Measurements from ENCODE around the gene PCDHB11. TPM values are rescaled to one million over a fixed set of nuclear protein-coding genes. Genes with fewer than 3 reads are reported as not detected.
"Not testable (repeated sequence)": the region's sequence is repeated elsewhere in the genome, so short reads cannot be mapped to it uniquely, and the experiment has no call there.

PCDHB11 gene
- polyA plus RNA-seq (2014; cell fraction: cytosol; rRNA removed): 13.5 and 14.9 TPM in 2 replicates
- polyA plus RNA-seq (2014; cell fraction: nucleus; rRNA removed): 3.7 and 5.9 TPM in 2 replicates

GRCh38 chr5:141199359-141200235 lies at the start of gene PCDHB11:
Gene PCDHB11 (plus strand): TSS chr5:141199627. CDS start chr5:141199775, 148 bp downstream.
- DNase-seq (ENCODE audit: low spot score): peak; percentile 78

GRCh38 chr5:141149812-141150211 lies 49.6 kb upstream of the PCDHB11 start, which contains the start of gene PCDHB6:
Gene PCDHB6 (plus strand): TSS chr5:141150057. CDS start chr5:141150258, 201 bp downstream.
- peak; percentile 53 for DNase-seq (ENCODE audit: low spot score)

DNA sequence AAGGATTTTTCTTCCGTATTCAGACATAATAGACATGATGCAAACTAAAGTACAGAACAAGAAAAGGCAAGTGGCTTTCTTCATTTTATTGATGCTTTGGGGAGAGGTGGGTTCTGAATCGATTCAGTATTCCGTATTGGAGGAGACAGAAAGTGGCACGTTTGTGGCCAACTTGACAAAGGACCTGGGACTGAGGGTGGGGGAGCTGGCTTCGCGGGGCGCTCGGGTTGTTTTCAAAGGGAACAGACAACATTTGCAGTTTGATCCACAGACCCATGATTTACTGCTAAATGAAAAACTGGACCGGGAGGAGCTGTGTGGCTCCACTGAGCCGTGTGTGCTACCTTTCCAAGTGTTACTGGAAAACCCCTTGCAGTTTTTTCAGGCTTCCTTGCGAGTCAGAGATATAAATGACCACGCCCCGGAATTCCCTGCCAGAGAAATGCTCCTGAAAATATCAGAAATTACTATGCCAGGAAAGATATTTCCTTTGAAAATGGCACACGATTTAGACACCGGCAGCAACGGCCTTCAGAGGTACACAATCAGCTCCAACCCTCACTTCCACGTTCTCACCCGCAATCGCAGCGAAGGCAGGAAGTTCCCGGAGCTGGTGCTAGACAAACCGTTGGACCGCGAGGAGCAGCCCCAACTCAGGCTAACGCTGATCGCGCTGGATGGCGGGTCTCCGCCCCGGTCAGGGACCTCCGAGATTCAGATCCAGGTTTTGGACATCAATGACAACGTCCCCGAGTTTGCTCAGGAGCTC lies 49.0 kb upstream of the PCDHB11 start:
- DNase-seq (ENCODE audit: low spot score): no peak

DNA sequence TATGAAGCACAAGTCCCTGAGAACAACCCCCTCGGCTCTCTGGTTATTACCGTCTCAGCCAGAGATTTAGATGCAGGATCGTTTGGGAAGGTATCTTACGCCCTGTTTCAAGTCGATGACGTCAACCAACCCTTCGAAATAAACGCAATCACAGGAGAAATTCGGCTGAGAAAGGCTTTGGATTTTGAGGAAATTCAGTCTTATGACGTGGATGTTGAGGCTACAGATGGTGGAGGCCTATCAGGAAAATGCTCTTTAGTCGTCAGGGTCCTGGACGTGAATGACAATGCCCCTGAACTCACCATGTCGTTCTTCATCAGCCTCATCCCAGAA lies 48.5 kb upstream of the PCDHB11 start:
- no peak for DNase-seq (ENCODE audit: low spot score)

- not testable (repeated sequence) for DNase-seq (ENCODE audit: low spot score)
Measured at GRCh38 chr5:141151632-141152031, 47.8 kb upstream of the PCDHB11 start.

DNA sequence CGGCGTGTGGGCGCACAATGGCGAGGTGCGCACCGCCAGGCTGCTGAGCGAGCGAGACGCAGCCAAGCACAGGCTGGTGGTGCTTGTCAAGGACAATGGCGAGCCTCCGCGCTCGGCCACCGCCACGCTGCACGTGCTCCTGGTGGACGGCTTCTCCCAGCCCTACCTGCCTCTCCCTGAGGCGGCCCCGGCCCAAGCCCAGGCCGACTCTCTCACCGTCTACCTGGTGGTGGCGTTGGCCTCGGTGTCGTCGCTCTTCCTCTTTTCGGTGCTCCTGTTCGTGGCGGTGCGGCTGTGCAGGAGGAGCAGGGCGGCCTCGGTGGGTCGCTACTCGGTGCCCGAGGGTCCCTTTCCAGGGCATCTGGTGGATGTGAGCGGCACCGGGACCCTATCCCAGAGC lies 47.3 kb upstream of the PCDHB11 start:
- DNase-seq (ENCODE audit: low spot score): not testable (repeated sequence)

GRCh38 chr5:141155540-141156374 lies 43.7 kb upstream of the PCDHB11 start:
- DNase-seq (ENCODE audit: low spot score): no peak

DNA sequence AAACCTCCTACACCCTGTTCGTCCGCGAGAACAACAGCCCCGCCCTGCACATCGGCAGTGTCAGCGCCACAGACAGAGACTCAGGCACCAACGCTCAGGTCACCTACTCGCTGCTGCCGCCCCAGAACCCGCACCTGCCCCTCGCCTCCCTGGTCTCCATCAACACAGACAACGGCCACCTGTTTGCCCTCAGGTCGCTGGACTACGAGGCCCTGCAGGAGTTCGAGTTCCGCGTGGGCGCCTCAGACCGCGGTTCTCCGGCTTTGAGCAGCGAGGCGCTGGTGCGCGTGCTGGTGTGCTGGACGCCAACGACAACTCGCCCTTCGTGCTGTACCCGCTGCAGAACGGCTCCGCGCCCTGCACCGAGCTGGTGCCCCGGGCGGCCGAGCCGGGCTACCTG lies 42.1 kb upstream of the PCDHB11 start:
- not testable (repeated sequence) for DNase-seq (ENCODE audit: low spot score)

- DNase-seq (ENCODE audit: low spot score): not testable (repeated sequence)
Measured at GRCh38 chr5:141157901-141158300, 41.5 kb upstream of the PCDHB11 start.

DNA sequence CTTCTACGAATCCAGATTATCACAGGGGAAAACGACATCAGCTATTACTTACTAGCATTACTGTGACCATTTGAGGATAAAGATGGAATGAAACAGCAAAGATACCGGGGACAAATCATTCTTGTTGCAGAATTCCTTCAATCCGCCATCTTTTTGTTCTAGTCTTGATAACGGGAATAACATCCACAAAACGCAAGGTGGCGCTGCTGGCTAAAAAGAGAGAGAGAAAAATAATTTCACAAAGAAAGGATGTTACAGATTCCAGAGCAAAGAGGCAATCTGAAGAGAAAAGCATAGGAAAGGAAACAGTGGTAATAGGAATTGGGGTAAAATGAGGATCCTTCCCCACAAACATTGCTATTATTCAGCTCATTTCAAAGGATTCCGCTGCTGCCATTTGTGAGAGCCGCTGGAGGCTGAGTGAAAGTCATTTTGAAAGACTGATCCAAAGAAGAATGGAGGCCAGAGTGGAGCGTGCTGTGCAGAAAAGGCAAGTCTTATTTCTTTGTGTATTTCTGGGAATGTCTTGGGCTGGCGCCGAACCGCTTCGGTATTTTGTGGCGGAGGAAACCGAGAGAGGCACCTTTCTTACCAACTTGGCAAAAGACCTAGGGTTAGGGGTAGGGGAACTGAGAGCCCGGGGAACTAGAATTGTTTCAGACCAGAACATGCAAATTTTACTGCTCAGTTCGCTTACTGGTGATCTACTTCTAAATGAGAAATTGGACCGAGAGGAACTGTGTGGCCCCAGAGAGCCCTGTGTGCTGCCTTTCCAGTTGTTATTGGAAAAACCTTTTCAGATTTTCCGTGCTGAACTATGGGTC lies 26.8 kb upstream of the PCDHB11 start, which contains the start of gene PCDHB7:
Gene PCDHB7, plus strand, starts transcription at position 264 of the 824 bp plus-strand sequence. Its CDS starts 192 bp downstream, at position 456.
- peak; percentile 45 for DNase-seq (ENCODE audit: low spot score)

GRCh38 chr5:141174291-141175104 lies 24.9 kb upstream of the PCDHB11 start:
- not testable (repeated sequence) for DNase-seq (ENCODE audit: low spot score)

DNA sequence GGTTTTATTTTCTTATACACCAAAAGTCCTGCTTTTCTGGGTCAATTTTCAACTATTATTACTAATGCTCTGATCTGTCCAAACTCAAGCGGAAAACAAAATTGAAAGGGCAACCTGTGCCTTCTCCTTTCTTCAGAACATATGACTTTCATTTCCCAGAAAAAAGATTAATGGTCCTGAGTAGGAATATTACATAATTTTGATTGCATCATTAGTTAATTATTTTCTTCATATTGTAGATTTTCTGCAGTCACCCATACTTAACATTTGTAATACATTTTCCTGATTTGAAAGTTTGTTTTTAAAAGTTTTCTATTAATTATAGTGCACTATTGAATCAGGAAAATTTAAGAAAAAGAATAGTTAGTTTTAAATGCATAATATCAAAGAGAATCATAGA lies 23.5 kb upstream of the PCDHB11 start:
- no peak for DNase-seq (ENCODE audit: low spot score)

GRCh38 chr5:141177577-141178191 lies 21.7 kb upstream of the PCDHB11 start, which contains the start of gene PCDHB8:
Gene PCDHB8 (plus strand): TSS chr5:141177790. CDS start chr5:141178035, 245 bp downstream.
- DNase-seq (ENCODE audit: low spot score): peak; percentile 26

- DNase-seq (ENCODE audit: low spot score): not testable (repeated sequence)
Measured at GRCh38 chr5:141179371-141179770, 20.1 kb upstream of the PCDHB11 start.

GRCh38 chr5:141179876-141180275 lies 19.6 kb upstream of the PCDHB11 start:
- not testable (repeated sequence) for DNase-seq (ENCODE audit: low spot score)

- DNase-seq (ENCODE audit: low spot score): no peak
Measured at GRCh38 chr5:141180313-141180712, 19.1 kb upstream of the PCDHB11 start.

- peak; percentile 72 for DNase-seq (ENCODE audit: low spot score)
Measured at GRCh38 chr5:141182248-141182647, 17.2 kb upstream of the PCDHB11 start, which contains the start of gene PCDHB16. Gene PCDHB16 (plus strand): TSS chr5:141182387. CDS start chr5:141182560, 173 bp downstream.

DNA sequence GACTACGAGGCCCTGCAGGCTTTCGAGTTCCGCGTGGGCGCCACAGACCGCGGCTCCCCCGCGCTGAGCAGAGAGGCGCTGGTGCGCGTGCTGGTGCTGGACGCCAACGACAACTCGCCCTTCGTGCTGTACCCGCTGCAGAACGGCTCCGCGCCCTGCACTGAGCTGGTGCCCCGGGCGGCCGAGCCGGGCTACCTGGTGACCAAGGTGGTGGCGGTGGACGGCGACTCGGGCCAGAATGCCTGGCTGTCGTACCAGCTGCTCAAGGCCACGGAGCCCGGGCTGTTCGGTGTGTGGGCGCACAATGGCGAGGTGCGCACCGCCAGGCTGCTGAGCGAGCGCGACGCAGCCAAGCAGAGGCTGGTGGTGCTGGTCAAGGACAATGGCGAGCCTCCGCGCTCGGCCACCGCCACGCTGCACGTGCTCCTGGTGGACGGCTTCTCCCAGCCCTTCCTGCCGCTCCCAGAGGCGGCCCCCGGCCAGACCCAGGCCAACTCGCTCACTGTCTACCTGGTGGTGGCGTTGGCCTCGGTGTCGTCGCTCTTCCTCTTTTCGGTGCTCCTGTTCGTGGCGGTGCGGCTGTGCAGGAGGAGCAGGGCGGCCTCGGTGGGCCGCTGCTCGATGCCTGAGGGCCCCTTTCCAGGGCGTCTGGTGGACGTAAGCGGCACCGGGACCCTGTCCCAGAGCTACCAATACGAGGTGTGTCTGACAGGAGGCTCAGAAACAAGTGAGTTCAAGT lies 15.1 kb upstream of the PCDHB11 start:
- DNase-seq (ENCODE audit: low spot score): not testable (repeated sequence)
